ENCODE measurements around the gene UMODL1.

- TF ChIP-seq, protein P1, sequence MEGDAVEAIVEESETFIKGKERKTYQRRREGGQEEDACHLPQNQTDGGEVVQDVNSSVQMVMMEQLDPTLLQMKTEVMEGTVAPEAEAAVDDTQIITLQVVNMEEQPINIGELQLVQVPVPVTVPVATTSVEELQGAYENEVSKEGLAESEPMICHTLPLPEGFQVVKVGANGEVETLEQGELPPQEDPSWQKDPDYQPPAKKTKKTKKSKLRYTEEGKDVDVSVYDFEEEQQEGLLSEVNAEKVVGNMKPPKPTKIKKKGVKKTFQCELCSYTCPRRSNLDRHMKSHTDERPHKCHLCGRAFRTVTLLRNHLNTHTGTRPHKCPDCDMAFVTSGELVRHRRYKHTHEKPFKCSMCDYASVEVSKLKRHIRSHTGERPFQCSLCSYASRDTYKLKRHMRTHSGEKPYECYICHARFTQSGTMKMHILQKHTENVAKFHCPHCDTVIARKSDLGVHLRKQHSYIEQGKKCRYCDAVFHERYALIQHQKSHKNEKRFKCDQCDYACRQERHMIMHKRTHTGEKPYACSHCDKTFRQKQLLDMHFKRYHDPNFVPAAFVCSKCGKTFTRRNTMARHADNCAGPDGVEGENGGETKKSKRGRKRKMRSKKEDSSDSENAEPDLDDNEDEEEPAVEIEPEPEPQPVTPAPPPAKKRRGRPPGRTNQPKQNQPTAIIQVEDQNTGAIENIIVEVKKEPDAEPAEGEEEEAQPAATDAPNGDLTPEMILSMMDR (IDR thresholded peaks at IDR 0.05; ENCODE audit: extremely low read depth in 1 of 2, insufficient read depth in 1 of 2, low read depth in 1 of 2, low read length in 2 of 2), result no peak
- no peak for TF ChIP-seq POLR2A (IDR thresholded peaks at IDR 0.05; ENCODE audit: low read depth, low read length)
- TF ChIP-seq GATA2 (IDR thresholded peaks at IDR 0.05; ENCODE audit: insufficient read depth, insufficient read length, low read depth, low read length), result no peak
- TF ChIP-seq MAX (IDR thresholded peaks at IDR 0.05; ENCODE audit: insufficient read depth, insufficient read length), result no peak
- TF ChIP-seq JUN (IDR thresholded peaks at IDR 0.05; ENCODE audit: borderline replicate concordance, insufficient read depth, insufficient read length, low read depth), result no peak
- TF ChIP-seq EZH2 (IDR thresholded peaks at IDR 0.05; ENCODE audit: borderline replicate concordance, low read depth, low read length, severe bottlenecking), result no peak
- TF ChIP-seq POLR2AphosphoS5 (IDR thresholded peaks at IDR 0.05; ENCODE audit: insufficient read depth, low read depth, low read length), result no peak
Observed at GRCh38 chr21:42132183-42132582, 61.1 kb downstream of the UMODL1 start.

Data from endothelial cell of umbilical vein (primary cell).